Hepatocyte (in vitro differentiated cells): Measurements from ENCODE around the gene GOLPH3L. TPM values are rescaled to one million over a fixed set of nuclear protein-coding genes. Genes with fewer than 3 reads are reported as not detected.
"Not testable (repeated sequence)": the region's sequence is repeated elsewhere in the genome, so short reads cannot be mapped to it uniquely, and the experiment has no call there.

Source experiments
- DNase-seq: peaks from one replicate; pipeline ENCODE4 v3.0.0-alpha.2; 2016; ENCODE audit warnings: low spot score
- H2AFZ ChIP-seq: fragments of 200-600 bp; sonication (generic); 2 replicates; pipeline ENCODE4 v1.6.0; 2016; ENCODE audit warnings: antibody characterized with exemption, mild to moderate bottlenecking
- H3K27ac ChIP-seq: fragments of 200-600 bp; sonication (generic); 2 replicates; pipeline ENCODE4 v1.5.1; 2016; ENCODE audit warnings: mild to moderate bottlenecking
- H3K27me3 ChIP-seq: fragments of 200-600 bp; sonication (generic); 2 replicates; pipeline ENCODE4 v1.6.1; 2016
- H3K36me3 ChIP-seq: fragments of 200-600 bp; sonication (generic); replicated peaks from 2 replicates; pipeline ENCODE4 v1.5.1; 2016; ENCODE audit warnings: low read depth; ENCODE audit not compliant: insufficient read depth
- H3K4me1 ChIP-seq: fragments of 200-600 bp; sonication (generic); 2 replicates; pipeline ENCODE4 v1.5.1; 2016; ENCODE audit warnings: mild to moderate bottlenecking, moderate library complexity; ENCODE audit not compliant: insufficient read depth
- H3K4me2 ChIP-seq: fragments of 200-600 bp; sonication (generic); 2 replicates; pipeline ENCODE4 v1.6.0; 2016
- H3K4me3 ChIP-seq: fragments of 200-600 bp; sonication (generic); 2 replicates; pipeline ENCODE4 v1.5.1; 2016; ENCODE audit warnings: mild to moderate bottlenecking
- H3K79me2 ChIP-seq: fragments of 200-600 bp; sonication (generic); 2 replicates; pipeline ENCODE4 v1.6.0; 2017; ENCODE audit warnings: mild to moderate bottlenecking
- H3K9me2 ChIP-seq: fragments of 200-600 bp; sonication (generic); replicated peaks from 2 replicates; pipeline ENCODE4 v1.6.0; 2017; ENCODE audit warnings: mild to moderate bottlenecking; ENCODE audit not compliant: insufficient read depth
- H3K9me3 ChIP-seq: fragments of 200-600 bp; sonication (generic); 2 replicates; pipeline ENCODE4 v1.5.1; 2016; ENCODE audit warnings: low read depth, mild to moderate bottlenecking
- H4K20me1 ChIP-seq: fragments of 200-600 bp; sonication (generic); 2 replicates; pipeline ENCODE4 v1.6.0; 2016; ENCODE audit warnings: mild to moderate bottlenecking; ENCODE audit not compliant: insufficient read depth, poor library complexity, severe bottlenecking
- CTCF ChIP-seq: fragments of 200-600 bp; sonication (generic); IDR thresholded peaks from 2 replicates; pipeline ENCODE4 v1.5.1; 2016; ENCODE audit warnings: antibody characterized with exemption, mild to moderate bottlenecking; ENCODE audit not compliant: poor library complexity
- EZH2 ChIP-seq: fragments of 200-600 bp; sonication (generic); IDR thresholded peaks from 2 replicates; pipeline ENCODE4 v1.6.1; 2016; ENCODE audit warnings: antibody characterized with exemption, mild to moderate bottlenecking, borderline replicate concordance
- EZH2phosphoT487 ChIP-seq: fragments of 200-600 bp; sonication (generic); IDR thresholded peaks from one replicate; pipeline ENCODE4 v1.6.1; 2018; ENCODE audit warnings: antibody characterized with exemption, mild to moderate bottlenecking, low read depth, moderate library complexity; ENCODE audit not compliant: unreplicated experiment, severe bottlenecking
- whole genome bisulfite sequencing: methylation state at CpG from one replicate; pipeline ENCODE4 v1.1.6; 2016; ENCODE audit warnings: low lambda C conversion rate; ENCODE audit errors: missing lambda C conversion rate; 5-methylcytosine and 5-hydroxymethylcytosine counted together
- polyA plus RNA-seq: library from polyadenylated mRNA; unstranded; fragments of >200 nt; fragmentation: Nextera tagmentation; extraction: Ambion mirVana; gene quantifications from 2 replicates; pipeline ENCODE4 v1.2.1, GENCODE V29; 2016
- total RNA-seq: library from RNA; depleted of rRNA; stranded (reverse); fragments of >200 nt; gene quantifications from 2 replicates; pipeline ENCODE4 v1.2.3, GENCODE V29; 2014

GOLPH3L gene
- total and polyA plus RNA-seq, 2 experiments from 2014 or later: 20.8 to 21.8 TPM

- Histone ChIP-seq H3K9me2 (no peaks in the 10 kb centered on the region), H3K4me2 (no peak overlapping the region), H3K79me2 (peaks cover 40% of the 10 kb centered on the region), H3K4me1 (peaks cover 10% of the 10 kb centered on the region), H3K36me3 (peaks cover 3% of the 10 kb centered on the region), H2AFZ (no peak overlapping the region), H4K20me1 (peaks cover 11% of the 10 kb centered on the region), H3K27me3 (no peaks in the 10 kb centered on the region), H3K4me3 (no peak overlapping the region), H3K9me3 (no peaks in the 10 kb centered on the region), H3K27ac (no peak overlapping the region)
- DNase-seq: no peak
- WGBS: 91% methylated on average over 2 of the region's 2 CpGs
- TF ChIP-seq EZH2 (no peak), EZH2phosphoT487 (no peak), CTCF (no peak)
Observed at GRCh38 chr1:150626150-150626549, 70.8 kb downstream of the GOLPH3L start.

GRCh38 chr1:150624546-150624945 is 72.4 kb downstream of the GOLPH3L start:
- Histone ChIP-seq H4K20me1 (peaks cover 11% of the 10 kb centered on the region), H3K79me2 (peaks cover 41% of the 10 kb centered on the region)
- H2AFZ ChIP-seq, H3K9me2 ChIP-seq, H3K9me3 ChIP-seq, H3K36me3 ChIP-seq, H3K27me3 ChIP-seq, H3K27ac ChIP-seq, H3K4me2 ChIP-seq, H3K4me1 ChIP-seq, DNase-seq, H3K4me3 ChIP-seq: not testable (repeated sequence)
- WGBS: 96% methylated on average over 1 of the region's 1 CpG

- Histone ChIP-seq H4K20me1 (peaks cover 11% of the 10 kb centered on the region), H3K79me2 (peaks cover 42% of the 10 kb centered on the region)
- H3K4me2 ChIP-seq, DNase-seq, H3K4me3 ChIP-seq, H3K4me1 ChIP-seq, H3K27ac ChIP-seq, H3K9me2 ChIP-seq, H3K27me3 ChIP-seq, H2AFZ ChIP-seq, H3K36me3 ChIP-seq, H3K9me3 ChIP-seq: not testable (repeated sequence)
- WGBS: 94% methylated on average over 1 of the region's 1 CpG
Observed at GRCh38 chr1:150624134-150624533, 72.8 kb downstream of the GOLPH3L start.

GRCh38 chr1:150622303-150622975 is 74.5 kb downstream of the GOLPH3L start:
- WGBS: 70% methylated on average over 7 of the region's 8 CpGs
- Histone ChIP-seq H3K4me3 (no peak overlapping the region), H3K27ac (no peak overlapping the region), H3K79me2 (peaks cover 34% of the 10 kb centered on the region), H3K9me2 (no peaks in the 10 kb centered on the region), H3K4me1 (no peaks in the 10 kb centered on the region), H3K36me3 (peaks cover 3% of the 10 kb centered on the region), H2AFZ (no peak overlapping the region), H4K20me1 (no peaks in the 10 kb centered on the region), H3K27me3 (no peaks in the 10 kb centered on the region), H3K4me2 (no peak overlapping the region), H3K9me3 (no peaks in the 10 kb centered on the region)
- no peak for DNase-seq
- no peak for TF ChIP-seq EZH2phosphoT487
- no peak for TF ChIP-seq CTCF
- TF ChIP-seq EZH2: no peak
